ENCODE data around the gene RASGEF1C. TPM values are rescaled to one million over a fixed set of nuclear protein-coding genes. Genes with fewer than 3 reads are reported as not detected.
"Not testable (repeated sequence)": the region's sequence is repeated elsewhere in the genome, so short reads cannot be mapped to it uniquely, and the experiment has no call there.

RASGEF1C gene
- total RNA-seq, 1 donor from 2014 or later, result 0.26 TPM

GRCh38 chr5:180126716-180127681 lies 82.0 kb downstream of the RASGEF1C start:
- Histone ChIP-seq H3K36me3 (no peaks in the 10 kb centered on the region), H4K20me1 (ENCODE audit: low read depth) (no peaks in the 10 kb centered on the region), H3K9ac (no peak overlapping the region), H3K79me2 (ENCODE audit: low read depth) (no peaks in the 10 kb centered on the region), H3F3A (ENCODE audit: low read depth) (peaks cover 6% of the 10 kb centered on the region), H3K4me3 (no peak overlapping the region), H3K9me3 (ENCODE audit: low read depth) (no peaks in the 10 kb centered on the region), H3K4me2 (no peak overlapping the region), H2AFZ (replicated peaks) (peak overlapping the region; percentile 68), H3K4me1 (no peaks in the 10 kb centered on the region), H3K27ac (no peak overlapping the region), H3K27me3 (peaks cover 8% of the 10 kb centered on the region)
- Mint-ChIP-seq H3K4me3 (no peak overlapping the region), H3K27ac (no peak overlapping the region), H3K4me1 (peaks cover 12% of the 10 kb centered on the region), H3K27me3 (ENCODE audit: insufficient read depth, low read depth) (peaks cover 12% of the 10 kb centered on the region), H3K36me3 (no peaks in the 10 kb centered on the region), H3K9me3 (no peaks in the 10 kb centered on the region)
- DNase-seq (ENCODE audit: low spot score), result peak; percentile 59
- TF ChIP-seq EZH2 (IDR thresholded peaks at IDR 0.05) (no peak), EZH2phosphoT487 (IDR thresholded peaks at IDR 0.05) (no peak), CTCF (IDR thresholded peaks at IDR 0.05) (peak; percentile 82)

- not testable (repeated sequence) for H3K4me3 Mint-ChIP-seq, H3K27ac Mint-ChIP-seq
Observed at GRCh38 chr5:180126156-180126555, 82.9 kb downstream of the RASGEF1C start.

DNA sequence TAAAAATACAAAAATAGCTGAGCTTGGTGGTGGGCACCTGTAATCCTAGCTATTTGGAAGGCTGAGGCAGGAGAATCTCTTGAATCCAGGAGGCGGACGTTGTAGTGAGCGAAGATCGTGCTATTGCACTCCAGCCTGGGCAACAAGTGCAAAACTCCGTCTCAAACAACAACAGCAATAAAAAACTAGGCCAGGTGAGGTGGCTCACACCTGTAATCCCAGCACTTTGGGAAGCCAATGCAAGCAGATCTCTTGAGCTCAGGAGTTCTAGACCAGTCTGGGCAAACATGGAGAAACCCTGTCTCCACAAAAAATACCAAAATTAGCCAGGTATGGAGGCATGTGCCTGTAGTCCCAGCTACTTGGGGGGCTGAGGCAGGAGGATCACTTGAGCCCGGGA lies 84.3 kb downstream of the RASGEF1C start:
- DNase-seq (ENCODE audit: low spot score); H3K9ac ChIP-seq; H3K9me3 ChIP-seq (ENCODE audit: low read depth); H3K4me1 Mint-ChIP-seq; H3F3A ChIP-seq (ENCODE audit: low read depth); H3K36me3 Mint-ChIP-seq; H3K27ac Mint-ChIP-seq; H3K9me3 Mint-ChIP-seq; H3K27ac ChIP-seq; H3K36me3 ChIP-seq; H3K4me3 Mint-ChIP-seq; H3K4me1 ChIP-seq; H3K27me3 ChIP-seq; H3K4me3 ChIP-seq; H4K20me1 ChIP-seq (ENCODE audit: low read depth); H3K79me2 ChIP-seq (ENCODE audit: low read depth); H3K4me2 ChIP-seq; H3K27me3 Mint-ChIP-seq (ENCODE audit: insufficient read depth, low read depth); H2AFZ ChIP-seq (replicated peaks): not testable (repeated sequence)

More at GRCh38 chr5:180126156-180126555, 82.9 kb downstream of the RASGEF1C start:
- H4K20me1 ChIP-seq (ENCODE audit: low read depth); H3K27ac ChIP-seq; DNase-seq (ENCODE audit: low spot score); H3K4me1 Mint-ChIP-seq; H3K9ac ChIP-seq; H2AFZ ChIP-seq (replicated peaks); H3K4me2 ChIP-seq; H3K36me3 Mint-ChIP-seq; H3K79me2 ChIP-seq (ENCODE audit: low read depth); H3K27me3 ChIP-seq; H3F3A ChIP-seq (ENCODE audit: low read depth); H3K9me3 Mint-ChIP-seq; H3K9me3 ChIP-seq (ENCODE audit: low read depth); H3K27me3 Mint-ChIP-seq (ENCODE audit: insufficient read depth, low read depth); H3K4me1 ChIP-seq; H3K4me3 ChIP-seq; H3K36me3 ChIP-seq: not testable (repeated sequence)

GRCh38 chr5:180122875-180123274 lies 86.1 kb downstream of the RASGEF1C start:
- Mint-ChIP-seq H3K27ac (peak overlapping the region; percentile 21), H3K4me1 (peaks cover 5% of the 10 kb centered on the region), H3K4me3 (no peak overlapping the region), H3K9me3 (no peaks in the 10 kb centered on the region), H3K36me3 (no peaks in the 10 kb centered on the region), H3K27me3 (ENCODE audit: insufficient read depth, low read depth) (peaks cover 8% of the 10 kb centered on the region)
- peaks cover 6% of the 10 kb centered on the region for H3F3A ChIP-seq (ENCODE audit: low read depth)
- DNase-seq (ENCODE audit: low spot score), result no peak
- H3K79me2 ChIP-seq (ENCODE audit: low read depth), result no peaks in the 10 kb centered on the region
- no peak overlapping the region for H3K9ac ChIP-seq
- no peaks in the 10 kb centered on the region for H3K4me1 ChIP-seq
- TF ChIP-seq EZH2phosphoT487 (IDR thresholded peaks at IDR 0.05) (no peak), CTCF (IDR thresholded peaks at IDR 0.05) (no peak), EZH2 (IDR thresholded peaks at IDR 0.05) (no peak)
- H3K36me3 ChIP-seq, result no peaks in the 10 kb centered on the region
- no peaks in the 10 kb centered on the region for H3K9me3 ChIP-seq (ENCODE audit: low read depth)
- H4K20me1 ChIP-seq (ENCODE audit: low read depth), result no peaks in the 10 kb centered on the region
- no peak overlapping the region for H3K4me3 ChIP-seq
- H3K27me3 ChIP-seq, result peaks cover 8% of the 10 kb centered on the region
- no peak overlapping the region for H2AFZ ChIP-seq (replicated peaks)
- H3K27ac ChIP-seq, result no peak overlapping the region
- no peak overlapping the region for H3K4me2 ChIP-seq
